PC-9 (cell line): Measurements from ENCODE around the gene CYP2C8. TPM values are rescaled to one million over a fixed set of nuclear protein-coding genes. Genes with fewer than 3 reads are reported as not detected.

ENCODE experiments used
- BruUV-seq: library from RNA; stranded (reverse); fragments of 400-500 nt; replicated peaks from 2 replicates; lab custom pipeline; 2021; lab: Mats Ljungman, UMichigan
- CTCF ChIA-PET: fragments of 300-600 bp; sonication (Branson Sonifier 250); formaldehyde crosslinking; loops from one replicate; lab custom pipeline; 2022; ENCODE audit warnings: antibody characterized with exemption; lab: Charles Lee
- POLR2A ChIA-PET: fragments of 300-600 bp; sonication (Branson Sonifier 250); formaldehyde crosslinking; loops from one replicate; lab custom pipeline; 2022; ENCODE audit warnings: antibody characterized with exemption; ENCODE audit not compliant: unreplicated experiment; lab: Charles Lee
- DNase-seq, 2 experiments: peaks; one replicate each; pipeline versions ENCODE4 v3.0.0 to v3.0.0-alpha.2; 2015 to 2022; ENCODE audit warnings: mixed read lengths in 1 of 2
- H2AFZ ChIP-seq: fragments of 200-600 bp; sonication (generic); 2 replicates; pipeline ENCODE4 v1.8.1; 2017; ENCODE audit warnings: antibody characterized with exemption
- H3F3A ChIP-seq: fragments of 200-600 bp; sonication (generic); 2 replicates; pipeline ENCODE4 v1.8.1; 2017; ENCODE audit warnings: antibody characterized with exemption, mild to moderate bottlenecking, low read depth; ENCODE audit not compliant: insufficient read depth
- H3K27ac ChIP-seq: fragments of 200-600 bp; sonication (generic); 2 replicates; pipeline ENCODE4 v1.6.1; 2016; ENCODE audit warnings: mixed run types
- H3K27me3 ChIP-seq: fragments of 200-600 bp; sonication (generic); 2 replicates; pipeline ENCODE4 v1.6.1; 2016; ENCODE audit warnings: low read depth, mixed run types; ENCODE audit not compliant: insufficient read depth
- H3K36me3 ChIP-seq: fragments of 200-600 bp; sonication (generic); 2 replicates; pipeline ENCODE4 v1.6.1; 2016; ENCODE audit warnings: low read depth, mixed run types
- H3K4me1 ChIP-seq: fragments of 200-600 bp; sonication (generic); replicated peaks from 2 replicates; pipeline ENCODE4 v1.6.1; 2016; ENCODE audit warnings: mixed run types; ENCODE audit not compliant: insufficient read depth
- H3K4me2 ChIP-seq: fragments of 200-600 bp; sonication (generic); 2 replicates; pipeline ENCODE4 v1.6.1; 2017; ENCODE audit warnings: mixed run types
- H3K4me3 ChIP-seq: fragments of 200-600 bp; sonication (generic); 2 replicates; pipeline ENCODE4 v1.6.1; 2016; ENCODE audit warnings: mixed run types
- H3K79me2 ChIP-seq: fragments of 200-600 bp; sonication (generic); 2 replicates; pipeline ENCODE4 v1.6.1; 2017; ENCODE audit warnings: low read depth, mixed run types
- H3K9me2 ChIP-seq: fragments of 200-600 bp; sonication (generic); 2 replicates; pipeline ENCODE4 v1.8.1; 2017; ENCODE audit warnings: mild to moderate bottlenecking; ENCODE audit not compliant: insufficient read depth
- H3K9me3 ChIP-seq: fragments of 200-600 bp; sonication (generic); 2 replicates; pipeline ENCODE4 v1.8.1; 2016; ENCODE audit warnings: low read depth; ENCODE audit not compliant: insufficient read depth
- H4K20me1 ChIP-seq: fragments of 200-600 bp; sonication (generic); 2 replicates; pipeline ENCODE4 v1.8.1; 2017; ENCODE audit not compliant: insufficient read depth
- CTCF ChIP-seq: fragments of 200-600 bp; sonication (generic); conservative IDR thresholded peaks from 2 replicates; pipeline ENCODE4 v1.6.1; 2017; ENCODE audit warnings: mixed run types, antibody characterized with exemption, mild to moderate bottlenecking, moderate library complexity
- EZH2 ChIP-seq: fragments of 200-600 bp; sonication (generic); IDR thresholded peaks from 2 replicates; pipeline ENCODE4 v1.8.0; 2017; ENCODE audit warnings: antibody characterized with exemption, low read depth
- intact Hi-C: fragments of 100-400 bp; cut with micrococcal nuclease; formaldehyde crosslinking; loops from one replicate; pipeline ENCODE4 v1.10.0; 2022; ENCODE audit not compliant: unreplicated experiment
- total RNA-seq: library from RNA; stranded (reverse); gene quantifications from 2 replicates; pipeline ENCODE4 v1.2.3, GENCODE V29; 2021

CYP2C8 gene
- total RNA-seq, 1 experiment from 2014 or later = not detected

DNA sequence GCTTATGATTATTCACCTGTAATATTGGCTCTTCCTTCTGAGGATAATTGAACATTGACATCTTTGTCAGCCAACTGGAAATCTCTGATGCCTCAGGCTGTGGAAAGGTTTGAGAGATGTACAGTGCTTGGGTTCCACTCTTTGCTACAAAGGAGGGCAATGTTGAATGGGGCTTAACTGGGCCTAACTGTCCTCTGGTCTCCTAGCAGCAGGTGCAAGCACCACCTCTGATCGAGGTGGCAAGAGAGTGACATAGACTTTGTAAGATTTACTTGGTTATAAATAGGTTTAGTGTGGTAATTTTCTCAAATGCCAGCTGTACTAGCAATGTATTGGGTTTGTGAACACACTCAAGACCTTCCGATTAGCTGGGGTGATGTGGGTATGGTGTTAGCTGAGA lies 21.1 kb downstream of the CYP2C8 start:
- Histone ChIP-seq H3K27me3 (no peaks in the 10 kb centered on the region), H3F3A (no peaks in the 10 kb centered on the region), H3K4me3 (no peak overlapping the region), H4K20me1 (no peaks in the 10 kb centered on the region), H3K79me2 (no peaks in the 10 kb centered on the region), H3K4me1 (no peaks in the 10 kb centered on the region), H3K4me2 (no peak overlapping the region), H3K27ac (no peak overlapping the region), H3K9me3 (no peaks in the 10 kb centered on the region), H3K36me3 (no peaks in the 10 kb centered on the region), H3K9me2 (no peaks in the 10 kb centered on the region), H2AFZ (no peak overlapping the region)
- TF ChIP-seq CTCF (no peak), EZH2 (no peak)
- ChIA-PET CTCF (no interaction called here), POLR2A (interaction anchor here (0.6 kb wide), 1 partner anchor 266 kb away, joined by 4 read pairs; no protein-coding TSS in a partner anchor)
- intact Hi-C loops = no loop called here
- no TSS peak for BruUV-seq
- DNase-seq = no peak

- Histone ChIP-seq H3F3A (no peaks in the 10 kb centered on the region), H3K9me2 (no peaks in the 10 kb centered on the region; the same call in 1 of the 2 replicates), H4K20me1 (no peaks in the 10 kb centered on the region), H3K79me2 (no peaks in the 10 kb centered on the region), H3K4me2 (no peak overlapping the region), H2AFZ (no peak overlapping the region), H3K27ac (no peak overlapping the region), H3K4me1 (no peaks in the 10 kb centered on the region), H3K4me3 (no peak overlapping the region), H3K9me3 (no peaks in the 10 kb centered on the region), H3K27me3 (no peaks in the 10 kb centered on the region), H3K36me3 (no peaks in the 10 kb centered on the region)
- TF ChIP-seq CTCF = no peak
- TF ChIP-seq EZH2 = no peak
- CTCF ChIA-PET = no interaction called here
- POLR2A ChIA-PET = no interaction called here
- intact Hi-C loops = no loop called here
- no peak for DNase-seq
- no TSS peak for BruUV-seq
Measured at GRCh38 chr10:95039281-95039680, 30.0 kb downstream of the CYP2C8 start.

- CTCF ChIA-PET = no interaction called here
- Histone ChIP-seq H4K20me1 (no peaks in the 10 kb centered on the region), H2AFZ (no peak overlapping the region), H3K36me3 (no peaks in the 10 kb centered on the region), H3K27me3 (no peaks in the 10 kb centered on the region), H3K27ac (no peak overlapping the region), H3K4me2 (no peak overlapping the region), H3K9me2 (no peaks in the 10 kb centered on the region; the same call in 1 of the 2 replicates), H3K79me2 (no peaks in the 10 kb centered on the region), H3F3A (no peaks in the 10 kb centered on the region), H3K9me3 (no peaks in the 10 kb centered on the region), H3K4me3 (no peak overlapping the region), H3K4me1 (no peaks in the 10 kb centered on the region)
- intact Hi-C loops = no loop called here
- BruUV-seq = no TSS peak
- DNase-seq = no peak
- no peak for TF ChIP-seq CTCF
- no peak for TF ChIP-seq EZH2
- POLR2A ChIA-PET = no interaction called here
Measured at GRCh38 chr10:95035332-95036295, 33.7 kb downstream of the CYP2C8 start.
